Neural cell (in vitro differentiated cells): Measurements from ENCODE around the gene ARAP2. TPM values are rescaled to one million over a fixed set of nuclear protein-coding genes. Genes with fewer than 3 reads are reported as not detected.

ENCODE experiments used
- H2AFZ ChIP-seq: fragments of 200-600, 300-800 bp; sonication (generic), shearing (Covaris generic); 2 replicates; pipeline ENCODE4 v1.6.0; 2014; ENCODE audit warnings: low read depth, mild to moderate bottlenecking, antibody characterized with exemption, low read length, moderate library complexity
- H3F3A ChIP-seq: fragments of 200-600 bp; shearing (Covaris generic); 2 replicates; pipeline ENCODE4 v1.6.1; 2016; ENCODE audit warnings: mild to moderate bottlenecking, moderate library complexity, mixed read lengths, antibody characterized with exemption, low read length; ENCODE audit not compliant: insufficient read depth, poor library complexity, severe bottlenecking
- H3K27ac ChIP-seq: fragments of 200-600, 300-800 bp; sonication (generic), shearing (Covaris generic); 2 replicates; pipeline ENCODE4 v1.5.1; 2014; ENCODE audit warnings: mild to moderate bottlenecking, low read length, moderate library complexity
- H3K27me3 ChIP-seq: fragments of 300-800, 200-600 bp; sonication (generic), shearing (Covaris generic); 2 replicates; pipeline ENCODE4 v1.6.0; 2014; ENCODE audit warnings: mild to moderate bottlenecking, low read depth, low read length, moderate library complexity; ENCODE audit not compliant: insufficient read depth
- H3K36me3 ChIP-seq: fragments of 300-800, 200-600 bp; sonication (generic), shearing (Covaris generic); 2 replicates; pipeline ENCODE4 v1.5.1; 2014; ENCODE audit warnings: mild to moderate bottlenecking, antibody characterized with exemption, low read length, moderate library complexity; ENCODE audit not compliant: insufficient read depth
- H3K4me2 ChIP-seq: fragments of 300-800, 200-600 bp; sonication (generic), shearing (Covaris generic); 2 replicates; pipeline ENCODE4 v1.6.0; 2014; ENCODE audit warnings: mild to moderate bottlenecking, low read length
- H3K4me3 ChIP-seq: fragments of 300-800, 200-600 bp; sonication (generic), shearing (Covaris generic); 2 replicates; pipeline ENCODE4 v1.5.1; 2014; ENCODE audit warnings: mild to moderate bottlenecking, low read length, moderate library complexity
- H3K79me2 ChIP-seq: fragments of 200-600 bp; shearing (Covaris generic); replicated peaks from 2 replicates; pipeline ENCODE4 v1.6.0; 2014; ENCODE audit warnings: mild to moderate bottlenecking, low read length, moderate library complexity; ENCODE audit not compliant: insufficient read depth
- H3K9ac ChIP-seq: fragments of 300-800, 200-600 bp; sonication (generic), shearing (Covaris generic); 2 replicates; pipeline ENCODE4 v1.6.1; 2016; ENCODE audit warnings: mild to moderate bottlenecking, low read length, mixed read lengths
- H3K9me2 ChIP-seq: fragments of 200-600 bp; shearing (Covaris generic); 2 replicates; pipeline ENCODE4 v1.6.1; 2016; ENCODE audit warnings: mild to moderate bottlenecking, low read length, mixed read lengths; ENCODE audit not compliant: insufficient read depth
- H3K9me3 ChIP-seq: fragments of 200-600, 300-800 bp; sonication (generic), shearing (Covaris generic); 2 replicates; pipeline ENCODE4 v1.6.1; 2016; ENCODE audit warnings: mild to moderate bottlenecking, mixed run types, low read length, moderate library complexity, mixed read lengths
- H4K20me1 ChIP-seq: fragments of 200-600 bp; shearing (Covaris generic); 2 replicates; pipeline ENCODE4 v1.6.1; 2016; ENCODE audit warnings: mild to moderate bottlenecking, mixed run types; ENCODE audit not compliant: insufficient read depth
- CTCF ChIP-seq: fragments of 450-650 bp; IDR thresholded peaks from 2 replicates; pipeline ENCODE4 v1.5.1; 2014; ENCODE audit warnings: antibody characterized with exemption, mild to moderate bottlenecking, moderate library complexity; ENCODE audit not compliant: poor library complexity, severe bottlenecking
- EP300 ChIP-seq: fragments of 450-650 bp; conservative IDR thresholded peaks from 2 replicates; pipeline ENCODE4 v1.6.1; 2014; ENCODE audit warnings: antibody characterized with exemption, mild to moderate bottlenecking, moderate library complexity; ENCODE audit not compliant: poor library complexity, severe bottlenecking
- EZH2 ChIP-seq: fragments of 200-600, 300-800 bp; shearing (Covaris generic), sonication (generic); IDR thresholded peaks from 2 replicates; pipeline ENCODE4 v1.6.1; 2014; ENCODE audit warnings: antibody characterized with exemption, low read length, borderline replicate concordance, mild to moderate bottlenecking; ENCODE audit not compliant: insufficient read depth, poor library complexity, severe bottlenecking
- MXI1 ChIP-seq: fragments of 450-650 bp; conservative IDR thresholded peaks from 2 replicates; pipeline ENCODE4 v1.6.1; 2014; ENCODE audit warnings: antibody characterized with exemption, mild to moderate bottlenecking; ENCODE audit not compliant: poor library complexity, severe bottlenecking
- POLR2AphosphoS5 ChIP-seq: IDR thresholded peaks from 2 replicates; pipeline ENCODE4 v1.6.1; 2012
- RAD21 ChIP-seq: fragments of 450-650 bp; conservative IDR thresholded peaks from 2 replicates; pipeline ENCODE4 v1.6.1; 2014; ENCODE audit warnings: antibody characterized with exemption, mild to moderate bottlenecking, moderate library complexity
- SMC3 ChIP-seq: fragments of 450-650 bp; conservative IDR thresholded peaks from 2 replicates; pipeline ENCODE4 v1.6.1; 2014; ENCODE audit warnings: antibody characterized with exemption, mild to moderate bottlenecking, moderate library complexity; ENCODE audit not compliant: poor library complexity
- TAF1 ChIP-seq: IDR thresholded peaks from 2 replicates; pipeline ENCODE4 v1.6.1; 2012; ENCODE audit warnings: low read depth
- polyA plus RNA-seq: library from polyadenylated mRNA; depleted of rRNA; stranded (reverse); fragments of >200 nt; gene quantifications from 2 replicates; pipeline ENCODE4 v1.2.3, GENCODE V29; 2014
- TF ChIP-seq, protein P1 (sequence below): IDR thresholded peaks from 2 replicates; pipeline ENCODE4 v1.6.1; 2012; ENCODE audit warnings: borderline replicate concordance

The ARAP2 gene
- polyA plus RNA-seq, 1 donor from 2014 or later, result 2.1 TPM

DNA sequence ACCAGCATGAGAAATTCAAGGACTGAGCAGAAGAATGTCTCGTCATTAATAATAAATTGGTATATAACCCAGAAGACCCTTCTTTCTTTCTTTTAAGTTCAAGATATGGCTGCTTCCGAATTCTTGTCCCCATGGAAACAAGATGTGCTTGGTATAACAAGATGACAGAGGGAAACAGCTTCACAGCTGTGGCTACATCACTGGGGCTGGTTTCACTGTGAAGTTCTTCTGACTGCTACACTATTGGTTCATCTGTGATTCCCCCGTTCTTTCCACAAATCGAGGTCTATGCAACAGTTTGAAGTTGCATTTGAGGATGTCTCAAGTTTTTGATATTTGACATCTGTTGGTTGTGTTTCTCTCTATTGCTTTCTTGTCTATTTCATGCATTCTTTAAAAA, 24.8 kb upstream of the ARAP2 start:
- Histone ChIP-seq H4K20me1 (no peaks in the 10 kb centered on the region), H3K27ac (no peak overlapping the region), H3K79me2 (no peaks in the 10 kb centered on the region), H3K36me3 (no peaks in the 10 kb centered on the region), H3K27me3 (no peaks in the 10 kb centered on the region), H3K4me3 (no peak overlapping the region), H3K9me3 (no peaks in the 10 kb centered on the region), H3K9me2 (no peaks in the 10 kb centered on the region), H3K4me2 (no peak overlapping the region), H3K9ac (no peak overlapping the region), H3F3A (no peaks in the 10 kb centered on the region), H2AFZ (no peak overlapping the region)
- TF ChIP-seq CTCF, result no peak
- TF ChIP-seq, protein P1, sequence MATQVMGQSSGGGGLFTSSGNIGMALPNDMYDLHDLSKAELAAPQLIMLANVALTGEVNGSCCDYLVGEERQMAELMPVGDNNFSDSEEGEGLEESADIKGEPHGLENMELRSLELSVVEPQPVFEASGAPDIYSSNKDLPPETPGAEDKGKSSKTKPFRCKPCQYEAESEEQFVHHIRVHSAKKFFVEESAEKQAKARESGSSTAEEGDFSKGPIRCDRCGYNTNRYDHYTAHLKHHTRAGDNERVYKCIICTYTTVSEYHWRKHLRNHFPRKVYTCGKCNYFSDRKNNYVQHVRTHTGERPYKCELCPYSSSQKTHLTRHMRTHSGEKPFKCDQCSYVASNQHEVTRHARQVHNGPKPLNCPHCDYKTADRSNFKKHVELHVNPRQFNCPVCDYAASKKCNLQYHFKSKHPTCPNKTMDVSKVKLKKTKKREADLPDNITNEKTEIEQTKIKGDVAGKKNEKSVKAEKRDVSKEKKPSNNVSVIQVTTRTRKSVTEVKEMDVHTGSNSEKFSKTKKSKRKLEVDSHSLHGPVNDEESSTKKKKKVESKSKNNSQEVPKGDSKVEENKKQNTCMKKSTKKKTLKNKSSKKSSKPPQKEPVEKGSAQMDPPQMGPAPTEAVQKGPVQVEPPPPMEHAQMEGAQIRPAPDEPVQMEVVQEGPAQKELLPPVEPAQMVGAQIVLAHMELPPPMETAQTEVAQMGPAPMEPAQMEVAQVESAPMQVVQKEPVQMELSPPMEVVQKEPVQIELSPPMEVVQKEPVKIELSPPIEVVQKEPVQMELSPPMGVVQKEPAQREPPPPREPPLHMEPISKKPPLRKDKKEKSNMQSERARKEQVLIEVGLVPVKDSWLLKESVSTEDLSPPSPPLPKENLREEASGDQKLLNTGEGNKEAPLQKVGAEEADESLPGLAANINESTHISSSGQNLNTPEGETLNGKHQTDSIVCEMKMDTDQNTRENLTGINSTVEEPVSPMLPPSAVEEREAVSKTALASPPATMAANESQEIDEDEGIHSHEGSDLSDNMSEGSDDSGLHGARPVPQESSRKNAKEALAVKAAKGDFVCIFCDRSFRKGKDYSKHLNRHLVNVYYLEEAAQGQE, result no peak
- no peak for TF ChIP-seq RAD21
- TF ChIP-seq POLR2AphosphoS5, result no peak
- no peak for TF ChIP-seq EP300
- no peak for TF ChIP-seq MXI1
- TF ChIP-seq EZH2, result no peak
- TF ChIP-seq SMC3, result no peak
- TF ChIP-seq TAF1, result no peak

DNA sequence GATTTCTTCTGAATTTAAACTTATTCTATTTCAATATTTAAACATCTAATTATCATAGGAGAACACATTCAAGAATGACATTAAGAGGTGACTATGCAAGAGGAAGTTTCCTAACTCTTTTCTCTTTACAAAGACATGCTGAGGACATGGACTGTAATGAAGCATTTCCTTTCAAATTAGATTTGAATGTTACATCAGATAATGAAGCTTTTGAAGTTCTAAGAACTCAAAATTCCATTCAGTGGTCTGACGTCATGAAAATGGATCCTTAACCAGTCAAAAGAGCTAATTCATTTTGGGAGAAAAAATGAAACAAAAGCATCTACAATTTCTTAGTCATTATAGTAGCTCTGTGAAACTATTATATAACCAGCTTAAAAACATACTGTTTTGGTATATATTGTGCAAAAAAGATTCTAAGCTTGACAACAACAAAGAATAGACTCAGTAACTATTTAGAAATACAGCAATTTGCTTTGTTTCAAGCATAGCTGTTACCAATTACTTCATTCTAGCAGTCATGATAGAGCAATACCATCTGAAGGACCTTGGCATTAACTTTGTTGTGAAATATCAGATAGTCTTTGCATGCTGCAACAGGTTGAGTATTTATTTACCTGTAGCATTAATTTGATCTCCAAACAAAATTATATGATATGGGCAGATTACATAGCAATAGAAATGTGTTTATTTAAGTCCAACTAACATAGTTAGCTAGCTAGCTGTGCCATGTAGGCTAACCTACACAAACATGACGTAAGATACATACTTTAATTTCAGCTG, 23.4 kb upstream of the ARAP2 start:
- Histone ChIP-seq H3K4me3 (no peak overlapping the region), H3K9ac (no peak overlapping the region), H2AFZ (no peak overlapping the region), H3K36me3 (no peaks in the 10 kb centered on the region), H3K27ac (no peak overlapping the region), H4K20me1 (no peaks in the 10 kb centered on the region), H3K27me3 (no peaks in the 10 kb centered on the region), H3K79me2 (no peaks in the 10 kb centered on the region), H3F3A (no peaks in the 10 kb centered on the region), H3K4me2 (no peak overlapping the region), H3K9me3 (no peaks in the 10 kb centered on the region), H3K9me2 (no peaks in the 10 kb centered on the region)
- TF ChIP-seq EZH2 (no peak), TAF1 (no peak), SMC3 (no peak), POLR2AphosphoS5 (no peak)
